ENCODE results near the gene AHSP. TPM values are rescaled to one million over a fixed set of nuclear protein-coding genes. Genes with fewer than 3 reads are reported as not detected.
A peak's percentile ranks its signal among the peaks of the same experiment; 100 is the strongest.
"Not testable (repeated sequence)": the region's sequence is repeated elsewhere in the genome, so short reads cannot be mapped to it uniquely, and the experiment has no call there.

Gene AHSP
- total RNA-seq, 1 donor from 2014 or later: not detected

- TF ChIP-seq CTCF (IDR thresholded peaks at IDR 0.05): no peak
- H3K36me3 ChIP-seq: no peaks in the 10 kb centered on the region
- H3K27ac ChIP-seq: peak overlapping the region; percentile 10
- no peaks in the 10 kb centered on the region for H3K4me1 ChIP-seq
- peak in 1 of 2 donors; percentile 55 for ATAC-seq
- no peak for DNase-seq
- H3K27me3 ChIP-seq (ENCODE audit: low read depth): peaks cover 17% of the 10 kb centered on the region
- intact Hi-C loops (cut with DNase I): no loop called here
- H3K4me3 ChIP-seq: peak overlapping the region; percentile 52
- H3K9me3 ChIP-seq: no peaks in the 10 kb centered on the region
Observed at GRCh38 chr16:31536804-31537361, 9.2 kb downstream of the AHSP start.

DNA sequence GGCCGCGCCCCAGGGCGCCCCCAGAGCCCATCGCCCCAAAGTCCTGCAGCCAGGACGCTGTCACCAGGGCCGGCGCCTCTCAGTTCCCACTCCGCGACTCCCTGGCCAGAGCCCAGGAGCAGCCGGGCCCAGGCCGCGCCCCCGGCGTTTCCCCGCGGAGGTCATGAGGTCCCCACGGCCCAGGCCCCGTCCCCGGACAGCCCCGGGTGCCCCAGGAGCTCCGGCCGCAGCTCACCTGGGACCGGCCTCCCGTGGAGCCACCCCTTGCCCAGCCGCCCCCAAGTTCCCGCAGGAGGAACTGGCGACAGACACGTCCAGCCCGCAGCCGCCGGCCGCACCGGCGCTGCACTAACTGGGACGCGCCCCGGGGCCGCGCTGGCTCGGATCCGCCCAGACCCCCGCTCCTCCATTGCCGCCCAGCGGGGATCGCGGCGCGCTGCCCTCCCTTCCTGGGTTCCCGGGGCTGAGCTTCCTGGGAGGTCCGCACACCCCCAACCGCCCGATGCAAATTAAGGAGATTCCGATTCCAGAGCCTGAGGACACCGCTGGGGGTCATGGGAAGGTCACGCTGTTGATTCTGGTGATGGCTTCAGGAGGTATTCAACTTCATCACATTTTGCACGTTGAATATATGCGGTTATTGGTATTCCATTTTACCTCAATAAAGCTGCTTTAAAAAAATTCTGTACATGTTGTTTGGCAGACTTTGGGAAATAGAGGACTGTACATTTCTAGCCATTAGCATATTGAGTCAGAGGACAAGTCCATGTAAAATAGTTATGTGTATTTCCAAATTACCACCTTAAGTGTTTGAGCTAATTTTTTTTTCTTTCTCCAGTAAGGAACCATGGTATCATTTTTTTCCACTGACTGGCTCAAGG, 9.9 kb downstream of the AHSP start:
- no peaks in the 10 kb centered on the region for H3K36me3 ChIP-seq
- ATAC-seq (peak; percentile 87 to 88), DNase-seq (peak; percentile 58)
- intact Hi-C loops (cut with DNase I): no loop called here
- peaks cover 3% of the 10 kb centered on the region for H3K9me3 ChIP-seq
- H3K27ac ChIP-seq: peak overlapping the region; percentile 10
- peak overlapping the region; percentile 52 for H3K4me3 ChIP-seq
- no peak for TF ChIP-seq CTCF (IDR thresholded peaks at IDR 0.05)
- H3K4me1 ChIP-seq: no peaks in the 10 kb centered on the region
- H3K27me3 ChIP-seq (ENCODE audit: low read depth): peaks cover 17% of the 10 kb centered on the region

DNA sequence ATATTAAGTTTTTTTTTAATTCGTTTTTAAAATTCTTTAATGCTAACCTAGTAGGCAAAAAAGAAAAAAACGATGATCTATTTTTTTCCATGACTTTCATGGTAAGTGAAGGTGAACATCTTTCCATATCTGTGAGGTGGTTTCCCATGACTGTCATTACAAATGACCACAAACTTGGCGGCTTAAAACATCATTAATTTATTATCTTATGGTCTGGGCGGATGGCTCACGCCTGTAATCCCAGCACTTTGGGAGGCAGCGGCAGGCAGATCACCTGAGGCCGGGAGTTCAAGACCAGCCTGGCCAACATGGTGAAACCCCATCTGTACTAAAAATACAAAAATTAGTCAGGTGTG, 10.5 kb downstream of the AHSP start:
- H3K27ac ChIP-seq; H3K4me1 ChIP-seq; H3K36me3 ChIP-seq; H3K4me3 ChIP-seq; DNase-seq; intact Hi-C loops (cut with DNase I); ATAC-seq; H3K9me3 ChIP-seq: not testable (repeated sequence)
- peaks cover 17% of the 10 kb centered on the region for H3K27me3 ChIP-seq (ENCODE audit: low read depth)

DNA sequence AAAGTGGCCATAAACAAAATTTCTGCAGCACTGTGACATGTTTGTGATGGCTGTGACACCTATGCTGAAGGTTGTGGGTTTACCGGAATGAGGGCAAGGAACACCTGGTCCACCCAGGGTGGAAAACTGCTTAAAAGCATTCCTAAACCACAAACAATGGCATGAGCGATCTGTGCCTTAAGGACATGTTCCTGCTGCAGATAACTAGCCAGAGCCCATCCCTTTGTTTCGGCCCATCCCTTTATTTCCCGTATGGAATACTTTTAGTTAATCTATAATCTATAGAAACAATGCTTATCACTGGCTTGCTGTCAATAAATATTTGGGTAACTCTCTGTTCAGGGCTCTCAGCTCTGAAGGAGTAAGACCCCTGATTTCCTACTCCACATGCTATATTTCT, 12.1 kb downstream of the AHSP start:
- ATAC-seq; H3K36me3 ChIP-seq; H3K9me3 ChIP-seq; H3K4me3 ChIP-seq; intact Hi-C loops (cut with DNase I); H3K27ac ChIP-seq; H3K4me1 ChIP-seq; DNase-seq: not testable (repeated sequence)
- H3K27me3 ChIP-seq (ENCODE audit: low read depth): peaks cover 17% of the 10 kb centered on the region

GRCh38 chr16:31542763-31543162, 15.1 kb downstream of the AHSP start:
- H3K27ac ChIP-seq: no peak overlapping the region
- ATAC-seq (no peak), DNase-seq (no peak)
- peaks cover 11% of the 10 kb centered on the region for H3K27me3 ChIP-seq (ENCODE audit: low read depth)
- TF ChIP-seq CTCF (IDR thresholded peaks at IDR 0.05): no peak
- peaks cover 6% of the 10 kb centered on the region for H3K9me3 ChIP-seq
- no peaks in the 10 kb centered on the region for H3K36me3 ChIP-seq
- H3K4me3 ChIP-seq: no peak overlapping the region
- no peaks in the 10 kb centered on the region for H3K4me1 ChIP-seq
- intact Hi-C loops (cut with DNase I): no loop called here

DNA sequence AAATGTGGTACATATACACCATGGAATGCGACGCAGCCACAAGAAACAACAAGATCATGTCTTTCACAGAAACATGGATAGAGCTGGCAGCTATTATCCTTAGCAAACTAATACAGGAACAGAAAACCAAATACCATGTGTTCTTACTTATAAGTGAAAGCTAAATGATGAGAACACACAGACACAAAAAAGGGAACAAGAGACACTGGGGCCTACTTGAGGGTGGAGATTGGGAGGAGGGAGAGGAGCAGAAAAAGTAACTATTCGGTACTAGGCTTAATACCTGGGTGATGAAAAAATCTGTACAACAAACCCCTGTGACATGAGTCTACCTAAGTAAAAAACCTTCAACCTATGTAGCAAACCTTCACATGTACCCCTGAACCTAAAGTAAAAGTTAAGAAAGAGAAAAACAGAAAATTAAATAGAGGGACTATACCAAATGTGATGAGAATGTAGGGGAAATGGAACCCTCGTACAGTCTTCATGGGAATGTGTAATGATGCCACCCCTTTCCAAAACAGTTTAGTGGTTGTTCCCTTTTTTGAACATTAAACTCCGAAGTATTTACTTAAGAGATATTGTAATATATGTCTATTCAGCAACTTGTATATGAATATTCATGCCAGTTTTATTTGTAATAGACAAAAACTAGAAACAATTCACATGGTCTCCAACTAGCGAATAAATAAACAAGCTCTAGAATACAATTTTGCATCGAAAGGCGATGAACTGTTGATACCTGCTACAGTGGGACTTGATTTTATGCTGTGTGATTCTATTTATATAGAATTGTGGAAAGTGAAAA, 33.9 kb downstream of the AHSP start:
- Histone ChIP-seq H3K4me3 (no peak overlapping the region), H3K27me3 (ENCODE audit: low read depth) (peaks cover 8% of the 10 kb centered on the region), H3K27ac (no peak overlapping the region), H3K36me3 (no peaks in the 10 kb centered on the region), H3K4me1 (no peaks in the 10 kb centered on the region), H3K9me3 (no peaks in the 10 kb centered on the region)
- no peak for TF ChIP-seq CTCF (IDR thresholded peaks at IDR 0.05)
- intact Hi-C loops (cut with DNase I): no loop called here
- ATAC-seq (no peak), DNase-seq (no peak)
